ENCODE measurements around the gene ARMC3. TPM values are rescaled to one million over a fixed set of nuclear protein-coding genes. Genes with fewer than 3 reads are reported as not detected.
"Not testable (repeated sequence)": the region's sequence is repeated elsewhere in the genome, so short reads cannot be mapped to it uniquely, and the experiment has no call there.

Gene ARMC3
- polyA plus RNA-seq, 1 donor from 2014 or later = 0.22 TPM

DNA sequence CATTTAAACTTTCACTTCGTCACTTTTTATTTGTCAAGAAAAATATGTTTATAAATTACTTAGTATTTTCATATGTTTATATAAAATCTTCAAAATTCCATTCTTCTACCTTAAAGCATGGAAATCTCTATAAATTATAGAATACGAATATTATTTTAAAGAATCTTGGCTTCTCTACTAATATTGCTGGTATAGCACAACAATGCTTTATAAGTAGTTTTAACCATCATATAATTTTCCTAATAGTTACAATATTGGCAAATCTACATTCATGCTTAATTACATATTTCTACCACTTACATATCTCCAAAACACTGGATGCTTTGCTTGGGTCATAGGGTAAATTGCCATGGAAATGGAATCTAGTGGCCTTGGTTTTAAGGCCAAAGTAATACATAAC lies 21.1 kb upstream of the ARMC3 start:
- no peak overlapping the region for H3K4me2 ChIP-seq (ENCODE audit: low read length)
- no peaks in the 10 kb centered on the region for H4K20me1 ChIP-seq (ENCODE audit: insufficient read depth)
- no peaks in the 10 kb centered on the region for H3K27me3 ChIP-seq (ENCODE audit: insufficient read depth, low read depth, low read length)
- no peaks in the 10 kb centered on the region for H3K9me2 ChIP-seq (ENCODE audit: insufficient read depth, low read length)
- no peaks in the 10 kb centered on the region for H3F3A ChIP-seq (ENCODE audit: insufficient read depth, low read length, poor library complexity, severe bottlenecking)
- no peaks in the 10 kb centered on the region for H3K36me3 ChIP-seq (ENCODE audit: insufficient read depth, low read length)
- no peak overlapping the region for H2AFZ ChIP-seq (ENCODE audit: low read depth, low read length)
- TF ChIP-seq POLR2AphosphoS5 (IDR thresholded peaks at IDR 0.05) (no peak), EZH2 (IDR thresholded peaks at IDR 0.05; ENCODE audit: borderline replicate concordance, insufficient read depth, low read length, poor library complexity, severe bottlenecking) (no peak), MXI1 (conservative IDR thresholded peaks at IDR 0.05; ENCODE audit: poor library complexity, severe bottlenecking) (no peak), RAD21 (conservative IDR thresholded peaks at IDR 0.05) (no peak), TAF1 (IDR thresholded peaks at IDR 0.05; ENCODE audit: low read depth) (no peak), EP300 (conservative IDR thresholded peaks at IDR 0.05; ENCODE audit: poor library complexity, severe bottlenecking) (no peak), SMC3 (conservative IDR thresholded peaks at IDR 0.05; ENCODE audit: poor library complexity) (no peak)
- TF ChIP-seq, protein P1, sequence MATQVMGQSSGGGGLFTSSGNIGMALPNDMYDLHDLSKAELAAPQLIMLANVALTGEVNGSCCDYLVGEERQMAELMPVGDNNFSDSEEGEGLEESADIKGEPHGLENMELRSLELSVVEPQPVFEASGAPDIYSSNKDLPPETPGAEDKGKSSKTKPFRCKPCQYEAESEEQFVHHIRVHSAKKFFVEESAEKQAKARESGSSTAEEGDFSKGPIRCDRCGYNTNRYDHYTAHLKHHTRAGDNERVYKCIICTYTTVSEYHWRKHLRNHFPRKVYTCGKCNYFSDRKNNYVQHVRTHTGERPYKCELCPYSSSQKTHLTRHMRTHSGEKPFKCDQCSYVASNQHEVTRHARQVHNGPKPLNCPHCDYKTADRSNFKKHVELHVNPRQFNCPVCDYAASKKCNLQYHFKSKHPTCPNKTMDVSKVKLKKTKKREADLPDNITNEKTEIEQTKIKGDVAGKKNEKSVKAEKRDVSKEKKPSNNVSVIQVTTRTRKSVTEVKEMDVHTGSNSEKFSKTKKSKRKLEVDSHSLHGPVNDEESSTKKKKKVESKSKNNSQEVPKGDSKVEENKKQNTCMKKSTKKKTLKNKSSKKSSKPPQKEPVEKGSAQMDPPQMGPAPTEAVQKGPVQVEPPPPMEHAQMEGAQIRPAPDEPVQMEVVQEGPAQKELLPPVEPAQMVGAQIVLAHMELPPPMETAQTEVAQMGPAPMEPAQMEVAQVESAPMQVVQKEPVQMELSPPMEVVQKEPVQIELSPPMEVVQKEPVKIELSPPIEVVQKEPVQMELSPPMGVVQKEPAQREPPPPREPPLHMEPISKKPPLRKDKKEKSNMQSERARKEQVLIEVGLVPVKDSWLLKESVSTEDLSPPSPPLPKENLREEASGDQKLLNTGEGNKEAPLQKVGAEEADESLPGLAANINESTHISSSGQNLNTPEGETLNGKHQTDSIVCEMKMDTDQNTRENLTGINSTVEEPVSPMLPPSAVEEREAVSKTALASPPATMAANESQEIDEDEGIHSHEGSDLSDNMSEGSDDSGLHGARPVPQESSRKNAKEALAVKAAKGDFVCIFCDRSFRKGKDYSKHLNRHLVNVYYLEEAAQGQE (IDR thresholded peaks at IDR 0.05; ENCODE audit: borderline replicate concordance) = no peak
- TF ChIP-seq, protein P2, sequence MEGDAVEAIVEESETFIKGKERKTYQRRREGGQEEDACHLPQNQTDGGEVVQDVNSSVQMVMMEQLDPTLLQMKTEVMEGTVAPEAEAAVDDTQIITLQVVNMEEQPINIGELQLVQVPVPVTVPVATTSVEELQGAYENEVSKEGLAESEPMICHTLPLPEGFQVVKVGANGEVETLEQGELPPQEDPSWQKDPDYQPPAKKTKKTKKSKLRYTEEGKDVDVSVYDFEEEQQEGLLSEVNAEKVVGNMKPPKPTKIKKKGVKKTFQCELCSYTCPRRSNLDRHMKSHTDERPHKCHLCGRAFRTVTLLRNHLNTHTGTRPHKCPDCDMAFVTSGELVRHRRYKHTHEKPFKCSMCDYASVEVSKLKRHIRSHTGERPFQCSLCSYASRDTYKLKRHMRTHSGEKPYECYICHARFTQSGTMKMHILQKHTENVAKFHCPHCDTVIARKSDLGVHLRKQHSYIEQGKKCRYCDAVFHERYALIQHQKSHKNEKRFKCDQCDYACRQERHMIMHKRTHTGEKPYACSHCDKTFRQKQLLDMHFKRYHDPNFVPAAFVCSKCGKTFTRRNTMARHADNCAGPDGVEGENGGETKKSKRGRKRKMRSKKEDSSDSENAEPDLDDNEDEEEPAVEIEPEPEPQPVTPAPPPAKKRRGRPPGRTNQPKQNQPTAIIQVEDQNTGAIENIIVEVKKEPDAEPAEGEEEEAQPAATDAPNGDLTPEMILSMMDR (IDR thresholded peaks at IDR 0.05; ENCODE audit: poor library complexity, severe bottlenecking) = no peak
- H3K4me3 ChIP-seq (ENCODE audit: low read length) = no peak overlapping the region
- H3K9ac ChIP-seq (ENCODE audit: low read length) = no peak overlapping the region
- no peak overlapping the region for H3K27ac ChIP-seq (ENCODE audit: low read length)
- H3K9me3 ChIP-seq (ENCODE audit: low read length) = peaks cover 3% of the 10 kb centered on the region
- H3K79me2 ChIP-seq (replicated peaks; ENCODE audit: insufficient read depth, low read length) = no peaks in the 10 kb centered on the region

DNA sequence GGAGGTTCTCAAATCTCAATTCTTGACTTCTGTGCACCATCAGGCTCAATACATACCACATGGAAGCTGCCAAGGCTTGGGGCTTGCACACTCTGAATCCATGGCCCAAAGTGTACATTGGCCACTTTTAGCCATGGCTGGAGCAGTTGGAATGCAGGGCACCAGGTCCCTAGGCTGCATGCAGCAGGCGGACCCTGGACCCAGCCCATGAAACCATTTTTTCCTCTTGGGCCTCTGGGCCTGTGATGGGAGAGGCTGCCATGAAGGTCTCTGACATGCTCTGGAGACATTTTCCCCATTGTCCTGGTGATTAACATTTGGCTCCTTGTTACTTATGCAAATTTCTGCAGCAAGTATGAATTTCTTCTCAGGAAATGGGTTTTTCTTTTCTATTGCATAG lies 19.0 kb upstream of the ARMC3 start:
- Histone ChIP-seq H3K27ac (ENCODE audit: low read length) (no peak overlapping the region), H3K9me3 (ENCODE audit: low read length) (peaks cover 3% of the 10 kb centered on the region), H3K4me3 (ENCODE audit: low read length) (no peak overlapping the region), H3K9ac (ENCODE audit: low read length) (no peak overlapping the region), H3K4me2 (ENCODE audit: low read length) (no peak overlapping the region), H3K36me3 (ENCODE audit: insufficient read depth, low read length) (no peaks in the 10 kb centered on the region), H2AFZ (ENCODE audit: low read depth, low read length) (no peak overlapping the region), H4K20me1 (ENCODE audit: insufficient read depth) (no peaks in the 10 kb centered on the region), H3K9me2 (ENCODE audit: insufficient read depth, low read length) (no peaks in the 10 kb centered on the region), H3K27me3 (ENCODE audit: insufficient read depth, low read depth, low read length) (no peaks in the 10 kb centered on the region), H3F3A (ENCODE audit: insufficient read depth, low read length, poor library complexity, severe bottlenecking) (no peaks in the 10 kb centered on the region), H3K79me2 (replicated peaks; ENCODE audit: insufficient read depth, low read length) (no peaks in the 10 kb centered on the region)
- TF ChIP-seq, protein P1 (IDR thresholded peaks at IDR 0.05; ENCODE audit: borderline replicate concordance) = no peak
- TF ChIP-seq TAF1 (IDR thresholded peaks at IDR 0.05; ENCODE audit: low read depth) = no peak
- TF ChIP-seq RAD21 (conservative IDR thresholded peaks at IDR 0.05) = no peak
- no peak for TF ChIP-seq EZH2 (IDR thresholded peaks at IDR 0.05; ENCODE audit: borderline replicate concordance, insufficient read depth, low read length, poor library complexity, severe bottlenecking)
- TF ChIP-seq, protein P2 (IDR thresholded peaks at IDR 0.05; ENCODE audit: poor library complexity, severe bottlenecking) = no peak

DNA sequence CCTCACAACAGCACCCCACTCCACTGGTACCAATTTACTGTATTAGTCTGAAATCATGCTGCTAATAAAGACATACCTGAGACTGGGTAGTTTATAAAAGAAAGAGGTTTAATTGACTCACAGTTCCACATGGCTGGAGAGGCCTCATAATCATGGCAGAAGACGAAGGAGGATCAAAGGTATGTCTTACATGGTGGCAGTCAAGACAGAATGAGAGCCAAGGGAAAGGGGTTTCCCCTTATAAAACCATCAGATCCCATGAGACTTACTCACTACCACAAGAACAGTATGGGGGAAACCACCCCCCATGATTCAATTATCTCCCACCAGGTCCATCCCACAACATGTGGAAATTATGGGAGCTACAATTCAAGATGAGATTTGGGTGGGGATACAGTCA lies 18.2 kb upstream of the ARMC3 start:
- H3K27me3 ChIP-seq (ENCODE audit: insufficient read depth, low read depth, low read length); H3K36me3 ChIP-seq (ENCODE audit: insufficient read depth, low read length); H3K79me2 ChIP-seq (replicated peaks; ENCODE audit: insufficient read depth, low read length); H3K27ac ChIP-seq (ENCODE audit: low read length); H2AFZ ChIP-seq (ENCODE audit: low read depth, low read length); H3F3A ChIP-seq (ENCODE audit: insufficient read depth, low read length, poor library complexity, severe bottlenecking); H3K9ac ChIP-seq (ENCODE audit: low read length); H3K4me2 ChIP-seq (ENCODE audit: low read length); H3K4me3 ChIP-seq (ENCODE audit: low read length); H3K9me3 ChIP-seq (ENCODE audit: low read length); H3K9me2 ChIP-seq (ENCODE audit: insufficient read depth, low read length); H4K20me1 ChIP-seq (ENCODE audit: insufficient read depth): not testable (repeated sequence)
